Stimulated activated CD8-positive, alpha-beta memory T cell treated with anti-CD3 and anti-CD28 coated beads, Interleukin-15, amount 100 ng/mL, for 4 hours (primary cell): ENCODE data around the gene OIP5.
"Not testable (repeated sequence)": the region's sequence is repeated elsewhere in the genome, so short reads cannot be mapped to it uniquely, and the experiment has no call there.

Experiments
- DNase-seq, 2 donors: peaks; one replicate each; pipeline ENCODE4 v3.0.0-alpha.2; 2020; ENCODE audit warnings: low read depth in 2 of 2

OIP5 gene

DNA sequence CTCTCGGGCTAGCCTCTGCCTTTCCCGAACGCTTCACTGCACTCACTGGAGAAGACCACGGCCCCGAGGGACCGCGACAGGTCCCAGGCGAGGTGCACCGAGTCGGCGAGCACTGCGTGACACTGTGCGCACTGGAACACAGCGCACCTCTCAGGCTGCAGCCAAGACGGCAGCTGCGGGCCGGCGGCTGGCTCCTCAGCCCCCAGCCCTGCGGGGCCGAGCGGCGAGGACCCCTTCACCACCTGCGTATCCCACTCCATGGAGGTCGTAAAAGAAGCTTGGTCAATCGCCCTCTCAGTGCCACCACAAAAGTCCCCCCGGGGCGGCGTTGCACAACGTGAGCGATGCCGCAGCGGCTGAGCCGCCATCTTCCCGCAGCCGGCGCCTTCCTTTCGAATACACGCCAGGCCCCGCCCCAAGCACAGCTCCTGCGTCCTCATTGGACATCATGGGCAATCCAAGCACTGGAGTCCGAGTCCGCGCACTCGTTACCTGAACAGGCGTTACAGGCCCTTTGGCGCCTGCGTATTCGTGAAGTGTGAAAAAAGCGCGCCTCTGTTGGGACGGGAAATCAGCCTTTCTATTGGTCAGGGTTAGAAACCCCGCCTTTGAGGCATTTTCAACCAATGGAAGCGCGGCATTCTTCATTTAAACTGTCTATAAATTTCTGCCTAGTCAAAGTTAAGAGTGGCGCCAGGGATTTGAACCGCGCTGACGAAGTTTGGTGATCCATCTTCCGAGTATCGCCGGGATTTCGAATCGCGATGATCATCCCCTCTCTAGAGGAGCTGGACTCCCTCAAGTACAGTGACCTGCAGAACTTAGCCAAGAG lies at the start of gene OIP5, which contains the start of gene NUSAP1:
Gene OIP5, minus strand, starts transcription at position 398 of the 832 bp plus-strand sequence. Its CDS starts 30 bp downstream, at position 368.
Gene NUSAP1, plus strand, starts transcription at position 688 of the 832 bp plus-strand sequence. Its CDS starts 77 bp downstream, at position 765.
- peak; percentile 92 to 98 for DNase-seq

DNA sequence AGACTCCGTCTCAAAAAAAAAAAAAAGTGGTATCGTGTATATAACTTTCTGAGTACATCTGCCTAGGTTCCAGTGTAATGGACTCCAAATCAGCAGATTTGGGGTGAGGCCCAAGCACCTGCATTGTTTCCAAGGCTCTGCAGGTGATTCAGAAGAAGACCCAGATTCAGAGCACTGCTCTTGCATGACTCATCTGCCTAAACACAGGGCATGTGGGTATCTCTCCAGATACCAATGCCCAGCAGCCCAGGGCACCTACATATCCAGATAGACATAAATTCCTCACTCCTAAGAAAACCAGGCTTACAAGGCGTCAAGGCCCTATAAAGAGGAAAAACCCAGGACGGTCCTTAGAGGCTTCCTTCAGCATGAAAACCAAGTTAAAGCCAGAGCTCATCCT lies 45.6 kb upstream of the OIP5 start:
- no peak for DNase-seq

DNA sequence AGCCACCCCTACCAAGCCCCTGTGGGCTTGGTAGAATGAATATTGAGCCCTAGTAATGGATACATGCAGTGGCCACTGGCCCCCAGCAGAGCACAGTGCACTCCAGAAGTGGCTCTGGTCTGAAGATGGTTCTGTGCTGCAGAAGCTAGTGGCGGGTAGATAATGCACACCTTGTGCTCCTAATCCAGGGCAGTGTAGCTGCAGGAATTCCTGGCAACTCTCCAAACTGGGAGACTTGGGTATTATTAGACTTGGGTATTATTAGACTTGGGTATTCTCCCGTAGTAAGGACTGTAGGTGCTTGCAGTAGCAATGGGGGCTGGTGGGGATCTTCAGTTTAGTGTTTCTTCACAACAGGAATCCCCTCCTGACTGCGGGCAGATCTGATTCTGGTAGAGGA lies 35.0 kb upstream of the OIP5 start:
- no peak for DNase-seq

DNA sequence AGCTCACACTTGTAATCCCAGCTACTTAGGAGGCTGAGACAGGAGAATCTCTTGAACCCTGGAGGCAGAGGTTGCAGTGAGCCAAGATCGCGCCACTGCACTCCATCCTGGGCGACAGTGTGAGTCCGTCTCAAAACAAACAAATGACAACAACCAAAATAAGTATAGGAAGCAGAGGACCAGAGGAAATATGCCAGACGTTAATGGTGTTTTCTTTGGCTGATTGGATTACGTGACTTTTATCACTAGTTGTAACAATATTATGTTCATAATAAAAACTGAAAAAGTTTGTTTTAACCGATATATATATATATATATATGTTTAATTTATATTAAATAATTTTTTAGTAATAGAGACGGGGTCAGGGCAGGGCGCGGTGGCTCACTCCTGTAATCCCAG lies 22.0 kb upstream of the OIP5 start:
- no peak for DNase-seq

DNA sequence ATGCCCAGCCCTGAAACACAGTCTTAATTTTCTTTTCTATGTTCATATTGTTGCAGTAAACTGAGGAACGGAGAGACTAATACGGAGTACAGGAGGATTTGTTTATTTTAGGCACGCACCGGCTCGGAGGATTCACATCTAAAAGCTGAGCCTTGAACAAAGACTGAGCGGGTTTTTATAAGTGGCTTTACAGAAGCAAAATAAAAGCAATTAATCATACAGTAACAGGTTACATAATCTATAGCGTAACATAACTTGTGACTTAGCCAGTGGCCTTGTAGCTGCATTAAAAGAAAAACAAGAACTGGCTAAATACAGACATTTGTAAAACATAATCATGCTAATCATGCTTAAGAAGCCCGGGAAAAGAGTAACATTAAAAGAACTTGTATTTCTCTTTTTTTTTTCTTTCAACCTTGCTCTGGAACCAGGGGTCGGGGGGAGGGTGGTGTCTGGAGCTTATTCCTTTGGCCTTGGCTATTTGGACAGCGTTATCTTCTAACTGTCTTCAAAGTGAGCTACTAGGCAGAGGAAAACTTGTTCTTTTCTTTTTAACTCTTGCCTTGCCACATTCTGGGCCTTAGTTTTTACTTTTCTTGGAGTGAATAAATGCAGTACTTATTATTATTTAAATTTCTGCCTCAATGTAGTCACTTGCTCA lies 17.8 kb upstream of the OIP5 start:
- DNase-seq: no peak

DNA sequence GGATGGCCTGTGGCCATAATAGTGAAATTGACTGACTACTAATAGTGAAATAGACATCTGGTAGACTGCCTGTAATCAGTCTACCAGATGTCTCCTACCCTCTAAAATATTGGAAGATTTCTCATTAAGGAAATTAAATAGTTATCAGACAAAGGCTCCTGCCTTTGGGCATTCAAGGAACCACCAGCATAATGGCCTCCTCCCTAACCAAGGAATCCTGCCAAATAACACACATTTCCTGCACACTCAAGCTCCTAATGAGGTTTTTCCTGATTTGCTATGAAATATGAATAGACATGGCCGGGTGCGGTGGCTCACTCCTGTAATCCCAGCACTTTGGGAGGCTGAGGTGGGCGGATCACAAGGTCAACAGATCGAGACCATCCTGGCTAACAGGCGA lies 14.8 kb upstream of the OIP5 start:
- DNase-seq: no peak

DNA sequence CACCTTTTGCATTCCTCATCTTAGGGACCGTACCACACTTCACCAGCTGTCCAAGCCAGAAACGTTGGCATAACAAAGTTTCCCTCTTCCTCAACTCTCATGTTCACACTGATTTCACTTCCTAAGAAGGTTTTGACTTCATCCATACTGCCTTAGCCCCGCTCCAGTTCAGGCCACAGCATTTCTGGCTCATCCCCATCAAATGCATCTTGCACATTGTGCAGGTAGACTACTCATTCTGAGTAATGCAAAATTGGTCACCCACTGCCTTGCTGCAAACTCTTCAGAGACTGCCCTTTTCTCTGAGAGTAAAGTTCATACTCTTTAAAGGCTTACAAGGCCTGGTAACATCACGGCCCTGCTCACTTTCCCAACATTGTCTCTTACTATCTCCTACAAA lies 9.1 kb upstream of the OIP5 start:
- no peak for DNase-seq

DNA sequence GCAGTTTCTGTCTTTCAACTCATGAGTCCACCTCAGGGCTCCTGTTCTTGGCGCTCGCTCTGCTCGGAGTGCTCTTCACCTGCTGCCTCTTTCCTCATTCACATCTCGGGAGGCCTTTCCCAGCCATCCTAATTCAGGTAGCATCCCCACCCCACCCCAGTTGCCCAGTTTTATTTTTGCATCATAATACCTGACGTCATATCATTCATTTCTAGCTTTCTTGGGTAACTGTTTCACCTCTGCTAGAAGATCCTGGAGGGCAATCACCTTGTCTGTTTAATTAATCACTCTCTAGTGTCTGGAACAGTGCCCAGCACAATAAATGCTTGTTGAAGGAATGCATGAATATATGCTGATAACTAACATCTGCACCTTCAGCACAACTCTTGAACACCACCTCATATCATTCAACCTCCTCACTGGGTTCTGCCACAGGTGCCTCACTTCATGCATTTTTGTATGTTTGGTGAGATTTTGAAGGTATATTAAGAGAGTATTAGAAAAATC lies 7.9 kb upstream of the OIP5 start:
- no peak for DNase-seq

DNA sequence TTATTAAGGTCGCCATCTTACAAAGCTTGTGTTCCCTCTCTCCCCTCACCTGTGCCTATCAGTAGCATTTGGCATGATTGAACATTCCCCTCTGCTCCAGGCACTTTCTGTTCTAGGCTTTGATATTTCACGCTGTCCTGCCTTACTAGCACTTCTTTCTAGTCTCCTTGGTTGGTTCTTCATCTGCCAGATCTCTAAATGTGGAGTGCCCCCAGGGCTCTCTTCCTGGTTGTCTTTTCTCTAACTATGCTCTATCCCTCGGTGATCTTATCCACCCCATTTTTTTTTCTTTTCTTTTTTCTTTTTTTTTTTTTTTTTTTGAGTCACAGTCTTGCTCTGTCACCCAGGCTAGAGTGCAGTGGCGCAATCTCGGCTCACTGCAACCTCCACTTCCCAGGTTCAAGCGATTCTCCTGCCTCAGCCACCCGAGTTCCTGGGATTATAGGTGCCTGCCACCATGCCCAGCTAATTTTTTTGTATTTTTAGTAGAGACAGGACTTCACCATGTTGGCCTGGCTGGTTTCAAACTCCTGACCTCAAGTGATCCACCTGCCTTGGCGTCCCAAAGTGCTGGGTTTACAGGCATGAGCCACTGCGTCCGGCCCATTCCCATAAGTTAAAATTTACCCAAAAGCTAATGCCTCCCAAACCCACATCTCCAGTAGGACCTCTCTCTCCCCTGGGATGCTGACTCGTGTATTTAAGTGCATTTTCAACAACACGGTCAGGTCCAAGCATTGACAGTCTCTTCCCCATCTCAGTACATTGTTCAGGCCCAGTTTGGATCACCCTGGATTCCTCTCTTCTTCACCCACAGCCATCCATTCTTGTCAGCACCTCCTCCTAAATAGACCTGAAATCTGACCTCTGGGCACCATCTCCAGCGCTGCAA lies 5.5 kb upstream of the OIP5 start:
- no peak for DNase-seq

DNA sequence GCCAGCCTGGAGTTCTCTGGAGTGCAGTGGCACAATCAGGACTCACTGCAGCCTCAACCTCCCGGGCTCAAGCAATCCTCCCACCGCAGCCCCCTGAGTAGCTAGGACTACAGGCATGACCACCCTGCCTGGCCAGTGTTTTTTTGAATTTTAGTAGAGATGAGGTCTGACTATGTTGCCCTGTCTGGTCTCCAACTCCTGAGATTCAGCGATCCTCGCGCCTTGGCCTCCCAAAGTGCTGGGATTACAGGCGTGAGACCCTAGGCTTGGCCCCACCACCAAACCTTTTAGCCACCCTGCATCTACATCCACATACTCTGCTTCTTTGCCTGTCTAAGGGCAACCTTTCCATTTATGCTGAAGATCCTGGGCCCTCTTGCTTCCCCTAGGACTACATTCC lies 4.7 kb upstream of the OIP5 start:
- no peak for DNase-seq

DNA sequence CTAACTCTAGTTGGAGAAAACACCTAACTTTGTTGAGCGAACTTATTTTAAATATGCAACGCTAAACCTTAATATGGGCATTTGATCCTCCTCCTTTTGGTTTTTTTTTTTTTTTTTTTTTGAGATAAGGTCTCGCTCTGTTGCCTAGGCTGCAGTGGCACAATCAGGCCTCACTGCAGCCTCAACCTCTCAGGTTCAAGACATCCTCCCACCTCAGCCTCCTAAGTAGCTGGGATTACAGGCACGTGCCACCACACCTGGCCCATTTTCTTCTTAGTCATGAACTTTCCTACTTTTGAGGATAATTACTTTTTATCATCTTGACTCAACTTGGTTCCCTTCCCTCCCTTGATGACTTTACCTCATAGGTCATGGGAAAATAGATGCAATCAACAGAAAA lies 4.2 kb upstream of the OIP5 start:
- DNase-seq: no peak

DNA sequence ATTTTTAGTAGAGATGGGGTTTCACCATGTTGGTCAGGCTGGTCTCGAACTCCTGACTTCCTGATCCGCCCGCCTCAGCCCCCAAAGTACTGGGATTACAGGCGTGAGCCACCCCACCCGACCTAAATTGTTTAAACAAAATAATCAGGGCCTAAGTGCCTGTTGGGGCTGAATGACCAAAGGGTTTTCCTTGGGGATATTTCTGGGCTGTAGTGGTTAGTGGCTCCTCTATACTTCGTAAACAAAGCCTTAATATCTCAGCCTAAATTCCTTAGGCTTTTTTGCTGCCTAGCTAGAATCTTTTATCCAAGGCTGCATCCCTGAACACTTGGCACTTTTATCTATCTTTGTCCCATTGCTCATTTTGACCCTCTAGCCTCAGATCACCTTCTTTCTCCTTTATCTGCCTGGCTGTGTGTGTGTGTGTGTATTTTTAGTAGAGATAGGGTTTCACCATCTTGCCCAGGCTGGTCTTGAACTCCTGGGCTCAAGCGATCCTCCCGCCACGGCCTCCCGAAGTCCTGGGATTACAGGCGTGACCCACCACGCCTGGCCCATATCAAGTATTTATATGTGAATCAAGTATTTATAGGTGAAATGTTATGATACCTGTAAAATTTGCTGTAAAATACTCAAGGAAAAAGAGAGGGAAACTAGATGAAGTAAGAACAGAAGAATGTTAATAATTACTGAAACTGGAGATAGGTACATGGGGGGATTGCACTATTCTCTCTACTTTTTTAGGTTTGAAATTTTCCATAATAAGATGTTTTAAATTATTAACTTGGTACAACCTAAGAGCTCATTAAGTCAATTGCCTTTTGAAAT lies 2.1 kb upstream of the OIP5 start:
- no peak for DNase-seq

DNA sequence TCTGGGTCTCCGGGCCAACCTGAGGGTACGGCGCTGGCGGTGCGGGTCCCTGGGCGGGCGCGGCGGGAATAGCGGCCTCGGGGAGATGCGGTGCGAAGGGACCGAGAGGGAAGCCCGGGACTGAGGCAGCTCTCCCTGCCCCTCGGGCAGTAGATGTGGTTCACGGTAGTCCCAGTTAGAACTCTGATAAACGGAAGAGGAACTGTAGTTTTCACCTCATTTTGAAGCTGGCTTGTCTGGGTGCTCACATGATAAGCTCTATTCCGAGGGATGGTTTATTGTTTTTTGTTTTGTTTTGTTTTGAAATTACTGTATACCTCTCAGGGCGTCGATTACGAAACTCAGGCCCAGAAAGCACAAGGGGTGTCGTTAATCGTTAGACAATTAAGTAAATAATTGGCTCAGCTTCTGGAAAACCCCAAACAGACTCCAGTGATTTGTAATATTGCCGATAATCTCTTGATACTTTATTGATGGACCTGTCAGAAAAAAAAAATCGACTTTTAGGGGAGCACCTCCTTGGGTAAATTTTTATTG lies 703 bp upstream of the OIP5 start:
- no peak for DNase-seq

DNA sequence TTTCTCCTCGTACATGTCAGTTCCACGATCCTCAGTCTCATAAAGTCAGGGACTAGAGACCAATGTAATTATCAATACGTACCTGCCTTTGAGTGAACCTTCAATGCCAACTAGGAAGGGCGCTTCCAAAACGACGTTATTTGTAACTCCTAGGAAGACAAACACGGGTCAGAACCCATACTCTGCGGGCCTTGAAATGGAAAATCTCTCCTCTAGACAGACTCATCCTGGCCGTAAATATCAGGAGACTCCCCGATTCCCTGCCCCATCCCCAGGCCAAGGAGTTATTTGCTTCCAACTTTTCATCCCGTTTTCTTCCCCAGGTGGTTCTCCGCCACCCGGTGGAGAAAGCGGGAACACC lies 578 bp downstream of the OIP5 start:
- DNase-seq: no peak

DNA sequence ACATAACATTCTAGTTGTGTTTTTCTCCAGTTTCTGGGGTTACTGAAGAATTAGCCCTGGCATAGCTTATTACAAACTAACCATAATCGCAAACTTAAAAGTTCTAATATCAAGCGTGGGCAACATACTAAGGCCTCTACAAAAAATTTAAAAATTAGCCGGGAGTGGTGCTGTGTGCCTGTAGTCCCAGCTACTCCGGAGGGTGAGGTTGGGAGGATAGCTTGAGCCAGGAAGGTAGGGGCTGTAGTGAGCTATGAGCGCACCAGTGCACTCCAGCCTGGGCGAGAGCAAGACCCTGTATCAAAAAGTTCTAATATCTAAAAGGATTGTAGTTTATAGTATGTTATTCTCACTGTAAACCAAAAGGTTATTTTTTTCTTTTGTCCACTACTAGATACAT lies 1.1 kb downstream of the OIP5 start:
- no peak for DNase-seq

DNA sequence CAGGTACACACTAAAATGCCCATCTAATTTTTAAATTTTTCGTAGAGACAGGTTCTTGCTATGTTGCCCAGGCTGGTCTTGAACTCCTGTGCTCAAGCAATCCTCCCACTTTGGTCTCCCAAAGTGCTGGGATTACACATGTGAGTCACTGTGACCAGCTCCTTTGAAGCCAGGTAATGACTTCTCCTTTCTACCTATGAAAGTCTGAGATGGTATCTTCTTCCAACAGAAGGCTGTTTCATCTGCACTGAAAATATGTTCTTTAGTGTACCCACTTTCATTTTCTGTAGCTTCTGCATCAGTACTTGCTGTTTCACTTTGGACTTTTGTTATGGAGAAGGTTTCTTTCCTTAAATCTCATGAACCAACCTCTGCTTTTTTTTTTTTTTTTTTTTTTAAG lies 8.8 kb downstream of the OIP5 start:
- DNase-seq: no peak

DNA sequence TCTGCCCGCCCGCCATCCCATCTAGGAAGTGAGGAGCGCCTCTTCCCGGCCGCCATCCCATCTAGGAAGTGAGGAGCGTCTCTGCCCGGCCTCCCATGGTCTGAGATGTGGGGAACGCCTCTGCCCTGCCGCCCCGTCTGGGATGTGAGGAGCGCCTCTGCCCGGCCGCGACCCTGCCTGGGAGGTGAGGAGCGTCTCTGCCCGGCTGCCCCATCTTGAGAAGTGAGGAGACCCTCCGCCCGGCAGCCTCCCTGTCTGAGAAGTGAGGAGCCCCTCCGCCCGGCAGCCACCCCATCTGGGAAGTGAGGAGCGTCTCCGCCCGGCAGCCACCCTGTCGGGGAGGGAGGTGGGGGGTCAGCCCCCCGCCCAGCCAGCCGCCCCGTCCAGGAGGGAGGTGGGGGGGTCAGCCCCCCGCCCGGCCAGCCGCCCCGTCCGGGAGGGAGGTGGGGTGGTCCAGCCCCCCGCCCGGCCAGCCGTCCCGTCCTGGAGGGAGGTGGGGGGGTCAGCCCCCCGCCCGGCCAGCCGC lies 11.5 kb downstream of the OIP5 start:
- DNase-seq: not testable (repeated sequence)

DNA sequence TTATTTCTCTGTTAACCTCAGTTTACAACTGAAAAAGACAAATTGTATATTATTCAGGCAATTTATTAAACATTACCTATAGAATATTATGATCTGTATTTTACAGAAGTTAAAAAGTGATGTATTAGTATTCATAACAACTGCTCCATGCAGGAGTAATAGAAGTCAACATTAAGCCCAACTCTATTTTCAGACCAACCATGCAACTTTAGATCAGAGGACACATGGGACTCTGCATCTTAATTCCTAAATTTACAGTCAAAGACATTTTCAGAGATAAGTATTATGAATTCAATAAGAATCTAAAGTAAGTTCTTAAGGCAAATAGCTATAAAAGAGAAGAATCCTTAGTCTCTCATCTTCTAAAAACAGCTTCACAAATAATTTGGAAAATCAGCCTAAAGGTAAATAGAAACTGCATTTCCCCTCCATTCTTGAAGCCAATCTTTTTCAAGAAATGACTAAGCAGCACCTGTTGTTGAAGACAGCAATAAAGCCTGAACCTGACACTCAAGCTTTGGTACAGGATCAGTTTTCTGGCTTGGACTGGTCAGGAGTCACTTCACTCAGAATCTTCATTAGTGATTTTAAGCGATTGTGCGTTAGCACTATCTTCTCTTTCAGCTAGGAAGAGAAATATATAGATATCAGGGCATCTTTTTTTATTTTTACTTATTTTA lies 23.0 kb downstream of the OIP5 start:
- DNase-seq: no peak

DNA sequence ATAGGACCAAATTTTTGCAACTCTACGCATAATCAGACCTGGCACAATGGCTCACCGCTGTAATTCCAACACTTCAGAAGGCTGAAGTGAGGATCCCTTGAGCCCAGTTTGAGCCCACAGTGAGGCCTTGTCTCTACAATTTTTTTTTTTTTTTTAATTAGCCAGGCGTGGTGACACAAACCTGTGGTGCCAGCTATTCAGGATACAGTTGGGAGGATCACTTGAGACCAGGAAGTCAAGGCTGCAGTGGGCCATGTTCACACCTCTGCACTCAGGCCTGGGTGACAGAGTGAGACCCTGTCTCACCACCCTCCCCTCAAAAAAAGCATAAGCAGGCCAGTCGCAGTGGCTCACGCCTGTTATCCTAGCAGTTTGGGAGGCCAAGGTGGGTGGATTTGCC lies 24.7 kb downstream of the OIP5 start:
- DNase-seq: no peak

DNA sequence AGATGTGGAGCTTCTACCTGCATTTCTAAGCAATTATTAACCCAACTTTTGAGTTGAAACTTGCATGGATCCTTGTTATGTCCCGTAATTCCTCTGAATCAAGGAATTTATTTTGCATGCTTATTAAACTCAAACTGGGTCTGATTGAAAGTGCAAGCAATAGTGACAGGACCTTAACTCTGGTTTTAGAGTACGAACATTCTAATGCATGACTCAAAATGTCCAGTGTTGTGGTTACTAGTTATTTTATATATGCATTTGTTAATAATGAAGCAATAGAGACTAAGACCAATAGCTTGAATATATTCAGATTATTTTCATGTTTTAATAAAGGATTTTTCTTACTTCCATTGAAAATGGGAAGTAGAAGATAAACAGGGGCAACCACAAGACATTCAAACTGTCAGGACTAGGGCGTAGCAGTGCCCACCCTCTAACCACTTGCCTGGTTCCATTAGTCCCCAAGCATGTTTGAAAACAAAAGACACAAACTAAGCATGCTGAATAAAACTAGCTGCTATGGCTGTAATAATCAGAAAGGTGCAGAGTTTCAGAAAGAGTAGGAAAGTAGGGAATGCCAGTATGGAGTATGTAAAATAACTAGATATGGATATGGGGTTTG lies 28.1 kb downstream of the OIP5 start:
- DNase-seq: no peak
